Activated T-cell treated with anti-CD3 and anti-CD28 coated beads, Interleukin-2, amount 50 U/mL, for 24 hours (primary cell): ENCODE results near the gene TOGARAM1.
A peak's percentile ranks its signal among the peaks of the same experiment; 100 is the strongest.
"Not testable (repeated sequence)": the region's sequence is repeated elsewhere in the genome, so short reads cannot be mapped to it uniquely, and the experiment has no call there.

Experiments
- DNase-seq: peaks from one replicate; pipeline ENCODE4 v3.0.0-alpha.2; 2020
- H3K27ac Mint-ChIP-seq: 2 replicates; pipeline ENCODE4 v1.8.0; 2020; ENCODE audit warnings: mild to moderate bottlenecking, mixed read lengths
- H3K27me3 Mint-ChIP-seq: 2 replicates; pipeline ENCODE4 v1.8.0; 2020; ENCODE audit warnings: mixed read lengths
- H3K36me3 Mint-ChIP-seq: 2 replicates; pipeline ENCODE4 v1.8.0; 2020; ENCODE audit warnings: low read depth, mixed read lengths
- H3K4me1 Mint-ChIP-seq: 2 replicates; pipeline ENCODE4 v1.8.0; 2020; ENCODE audit warnings: low read depth, mixed read lengths
- H3K4me3 Mint-ChIP-seq: 2 replicates; pipeline ENCODE4 v1.8.0; 2020; ENCODE audit warnings: mild to moderate bottlenecking, moderate library complexity, mixed read lengths
- H3K9me3 Mint-ChIP-seq: 2 replicates; pipeline ENCODE4 v1.8.0; 2020; ENCODE audit warnings: mixed read lengths

Gene TOGARAM1

DNA sequence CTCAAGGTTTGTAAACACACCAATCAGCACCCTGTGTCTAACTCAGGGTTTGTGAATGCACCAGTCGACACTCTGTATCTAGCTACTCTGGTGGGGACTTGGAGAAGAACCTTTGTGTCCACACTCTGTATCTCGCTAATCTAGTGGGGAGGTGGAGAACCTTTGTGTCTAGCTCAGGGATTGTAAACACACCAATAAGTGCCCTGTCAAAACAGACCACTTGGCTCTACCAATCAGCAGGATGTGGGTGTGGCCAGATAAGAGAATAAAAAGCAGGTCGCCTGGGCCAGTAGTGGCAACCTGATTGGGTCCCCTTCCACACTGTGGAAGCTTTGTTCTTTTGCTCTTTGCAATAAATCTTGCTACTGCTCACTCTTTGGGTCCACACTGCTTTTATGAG, 119.1 kb downstream of the TOGARAM1 start:
- peaks cover 22% of the 10 kb centered on the region for H3K36me3 Mint-ChIP-seq
- peaks cover 18% of the 10 kb centered on the region for H3K4me1 Mint-ChIP-seq
- not testable (repeated sequence) for H3K4me3 Mint-ChIP-seq, DNase-seq, H3K27ac Mint-ChIP-seq, H3K9me3 Mint-ChIP-seq, H3K27me3 Mint-ChIP-seq

DNA sequence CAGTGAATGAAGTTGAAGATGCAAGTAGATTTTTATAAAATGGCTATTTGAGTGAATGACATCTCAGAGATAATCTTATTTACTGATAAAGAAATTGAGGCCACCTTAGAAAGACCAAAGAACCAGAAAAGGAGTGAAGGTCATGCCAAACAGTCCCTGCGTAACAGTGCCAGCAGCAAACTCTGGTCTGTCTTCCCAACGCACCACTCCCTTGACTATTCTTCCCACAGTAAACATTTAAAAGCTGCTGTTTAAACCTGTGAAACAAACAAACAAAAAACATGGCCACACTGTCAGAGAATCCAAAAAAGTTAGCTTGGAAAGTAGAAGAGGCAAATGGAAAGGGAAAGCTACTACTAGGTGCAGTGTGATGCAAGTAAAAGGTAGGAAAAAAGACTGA, 120.4 kb downstream of the TOGARAM1 start:
- peaks cover 34% of the 10 kb centered on the region for H3K36me3 Mint-ChIP-seq
- no peak overlapping the region for H3K4me3 Mint-ChIP-seq
- H3K4me1 Mint-ChIP-seq = peaks cover 30% of the 10 kb centered on the region
- H3K27ac Mint-ChIP-seq = no peak overlapping the region
- no peak for DNase-seq
- H3K9me3 Mint-ChIP-seq = no peaks in the 10 kb centered on the region
- no peaks in the 10 kb centered on the region for H3K27me3 Mint-ChIP-seq

DNA sequence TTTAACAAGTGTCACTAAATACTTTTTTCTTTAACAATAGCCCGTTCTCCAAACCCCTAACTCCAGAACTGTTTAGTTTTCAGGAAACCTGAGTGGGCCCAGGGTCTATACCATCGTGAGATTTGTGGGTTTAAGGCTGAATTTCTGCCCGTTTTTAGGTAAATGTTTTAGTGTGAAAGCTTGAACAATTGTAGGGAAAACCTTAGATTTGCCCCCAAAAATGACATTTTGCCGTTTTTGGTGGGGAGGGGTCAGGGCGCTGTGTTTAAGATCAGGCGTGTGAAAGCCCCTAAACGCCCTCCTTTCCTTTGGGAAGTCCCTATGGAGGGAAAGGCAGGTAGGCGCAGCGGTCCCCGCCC, 121.6 kb downstream of the TOGARAM1 start:
- H3K4me3 Mint-ChIP-seq = peak overlapping the region; percentile 98
- H3K9me3 Mint-ChIP-seq = no peaks in the 10 kb centered on the region
- H3K4me1 Mint-ChIP-seq = peaks cover 39% of the 10 kb centered on the region
- DNase-seq = no peak
- peaks cover 44% of the 10 kb centered on the region for H3K36me3 Mint-ChIP-seq
- H3K27me3 Mint-ChIP-seq = no peaks in the 10 kb centered on the region
- H3K27ac Mint-ChIP-seq = peak overlapping the region; percentile 98

DNA sequence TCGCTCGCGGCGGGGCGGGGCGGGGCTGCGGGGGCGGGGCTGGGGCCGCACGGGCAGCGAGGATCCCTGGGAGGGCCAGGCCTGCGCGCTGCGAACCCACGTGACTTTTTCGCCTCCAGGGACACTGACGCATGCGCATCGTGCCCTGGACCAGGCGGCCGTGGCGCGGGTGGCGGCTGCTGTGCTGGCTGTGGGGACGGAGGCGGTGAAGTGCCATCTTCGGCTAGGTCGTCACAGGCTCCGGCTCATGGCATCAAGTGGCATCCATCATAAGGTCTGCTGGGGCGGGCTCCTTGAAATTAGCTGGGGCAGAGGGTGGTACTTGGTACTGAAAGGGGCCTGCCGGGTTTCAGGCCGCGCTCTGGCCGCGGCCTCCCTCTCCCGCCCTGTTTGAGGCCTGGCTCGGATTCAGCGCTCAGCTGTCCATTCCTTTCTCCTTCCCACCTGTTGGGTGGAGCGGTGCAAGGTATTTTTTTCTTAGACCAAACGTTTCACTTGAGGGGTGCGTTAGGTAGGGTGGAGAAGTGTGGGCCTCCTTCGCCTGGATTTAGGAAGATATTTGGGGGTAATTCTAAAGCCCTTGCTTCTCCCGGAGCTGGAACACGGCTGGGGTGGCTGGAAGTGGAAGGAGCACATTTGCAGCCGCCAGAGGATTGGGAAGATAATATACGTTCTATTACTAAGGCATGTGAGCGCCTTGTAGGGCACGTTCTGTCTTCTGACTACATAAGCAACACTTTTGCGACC, 122.2 kb downstream of the TOGARAM1 start, which contains the start of gene PRPF39:
PRPF39 (plus strand) TSS at position 141 of the 747 bp plus-strand sequence. CDS start 11,124 bp downstream, outside the sequence.
- peak; percentile 97 for DNase-seq
- H3K9me3 Mint-ChIP-seq = no peaks in the 10 kb centered on the region
- H3K4me3 Mint-ChIP-seq = peak within 1 kb of the TSS; percentile 98
- H3K27ac Mint-ChIP-seq = peak within 1 kb of the TSS; percentile 98
- H3K36me3 Mint-ChIP-seq = peaks cover 49% of the 10 kb centered on the region
- no peaks in the 10 kb centered on the region for H3K27me3 Mint-ChIP-seq
- peaks cover 45% of the 10 kb centered on the region for H3K4me1 Mint-ChIP-seq

DNA sequence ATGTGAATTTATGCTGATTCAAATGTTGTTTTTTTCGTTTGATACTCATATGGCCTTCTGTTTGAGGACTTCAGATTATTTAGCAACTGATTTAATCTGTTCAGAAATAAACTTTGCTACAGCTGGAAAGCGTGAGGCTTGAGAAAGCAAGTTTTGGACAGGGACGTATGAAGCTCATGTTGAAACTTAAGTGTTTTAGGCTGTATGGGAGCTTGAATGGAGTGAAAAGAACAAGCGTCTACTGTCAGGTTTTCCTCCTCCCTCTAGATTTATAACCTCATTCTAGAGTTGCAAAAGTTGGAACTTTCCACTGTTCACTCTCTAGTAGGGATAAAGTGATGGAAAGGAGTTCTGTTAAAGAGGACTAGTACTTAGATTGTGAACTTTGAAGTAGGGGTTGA, 123.0 kb downstream of the TOGARAM1 start:
- H3K4me1 Mint-ChIP-seq = peaks cover 53% of the 10 kb centered on the region

DNA sequence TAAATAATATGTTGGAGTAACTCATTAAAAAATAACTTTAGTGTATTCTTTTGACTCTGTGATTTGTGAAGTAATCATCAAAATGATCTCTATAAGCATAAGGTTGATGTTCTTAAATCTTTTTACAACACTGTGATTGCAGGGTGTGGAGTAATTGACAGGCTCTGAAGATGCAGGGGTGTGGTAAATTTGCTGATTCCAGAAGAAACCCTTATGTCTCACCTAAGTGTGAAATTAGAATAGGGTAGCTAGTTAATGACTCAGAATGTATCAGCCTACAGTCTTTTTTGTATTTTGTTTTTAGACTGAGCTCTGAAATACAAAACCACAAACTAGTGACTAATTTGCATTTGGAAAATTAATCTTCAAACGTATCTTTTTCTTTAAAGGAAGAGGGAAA, 127.8 kb downstream of the TOGARAM1 start:
- H3K4me3 Mint-ChIP-seq = peak overlapping the region; percentile 49

More for the DNA sequence above, 123.0 kb downstream of the TOGARAM1 start:
- Mint-ChIP-seq H3K9me3 (no peaks in the 10 kb centered on the region), H3K27me3 (no peaks in the 10 kb centered on the region), H3K36me3 (peaks cover 55% of the 10 kb centered on the region), H3K4me3 (peak overlapping the region; percentile 98), H3K27ac (peak overlapping the region; percentile 98)
- no peak for DNase-seq

DNA sequence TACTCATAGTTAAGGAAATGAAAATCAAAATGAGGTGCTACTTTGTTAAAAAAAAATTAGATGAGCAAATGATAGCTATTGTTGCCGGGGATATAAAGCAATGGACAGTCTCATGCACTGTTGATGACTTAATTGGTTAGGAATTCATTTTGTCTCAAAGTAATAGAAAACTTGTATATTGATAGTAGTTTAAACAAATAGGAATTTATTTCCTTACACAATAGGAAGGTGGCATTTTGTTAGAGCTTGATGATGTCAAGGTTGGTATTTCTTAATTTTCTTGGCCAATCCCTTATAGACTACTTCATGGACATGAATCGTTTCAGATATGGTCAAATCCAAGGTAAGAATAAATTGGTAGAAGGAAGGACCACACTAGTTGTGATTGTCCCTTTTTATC, 129.7 kb downstream of the TOGARAM1 start:
- DNase-seq = no peak
- peaks cover 70% of the 10 kb centered on the region for H3K4me1 Mint-ChIP-seq

More for the DNA sequence above, 127.8 kb downstream of the TOGARAM1 start:
- Mint-ChIP-seq H3K9me3 (no peaks in the 10 kb centered on the region), H3K27ac (peak overlapping the region; percentile 95), H3K27me3 (no peaks in the 10 kb centered on the region), H3K36me3 (peaks cover 76% of the 10 kb centered on the region), H3K4me1 (peaks cover 74% of the 10 kb centered on the region)
- no peak for DNase-seq

DNA sequence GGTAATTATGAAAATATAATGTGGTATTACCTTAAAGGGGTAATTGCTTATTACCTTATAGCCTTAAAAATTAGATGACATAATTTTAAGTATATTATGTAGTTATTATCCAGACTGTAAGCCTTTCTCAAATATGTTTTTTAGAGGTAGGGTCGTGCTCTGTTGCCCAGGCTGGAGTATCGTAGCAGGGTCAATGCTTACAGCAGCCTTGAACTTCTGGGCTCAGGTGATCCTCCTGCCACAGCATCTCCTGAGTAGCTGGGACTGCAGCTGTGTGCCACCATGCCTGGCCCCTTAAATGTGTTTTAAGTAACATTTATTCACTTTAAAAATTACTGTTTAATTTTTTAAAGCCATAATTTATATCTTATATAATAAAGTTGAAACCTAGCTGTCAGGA, 132.3 kb downstream of the TOGARAM1 start:
- H3K36me3 Mint-ChIP-seq = peaks cover 77% of the 10 kb centered on the region
- H3K9me3 Mint-ChIP-seq = no peaks in the 10 kb centered on the region
- DNase-seq = no peak
- H3K4me3 Mint-ChIP-seq = no peak overlapping the region
- H3K27me3 Mint-ChIP-seq = no peaks in the 10 kb centered on the region
- H3K27ac Mint-ChIP-seq = no peak overlapping the region
- peaks cover 52% of the 10 kb centered on the region for H3K4me1 Mint-ChIP-seq

More for the DNA sequence above, 129.7 kb downstream of the TOGARAM1 start:
- no peak overlapping the region for H3K4me3 Mint-ChIP-seq
- H3K27ac Mint-ChIP-seq = peak overlapping the region; percentile 89
- H3K36me3 Mint-ChIP-seq = peaks cover 77% of the 10 kb centered on the region
- H3K9me3 Mint-ChIP-seq = no peaks in the 10 kb centered on the region
- no peaks in the 10 kb centered on the region for H3K27me3 Mint-ChIP-seq

DNA sequence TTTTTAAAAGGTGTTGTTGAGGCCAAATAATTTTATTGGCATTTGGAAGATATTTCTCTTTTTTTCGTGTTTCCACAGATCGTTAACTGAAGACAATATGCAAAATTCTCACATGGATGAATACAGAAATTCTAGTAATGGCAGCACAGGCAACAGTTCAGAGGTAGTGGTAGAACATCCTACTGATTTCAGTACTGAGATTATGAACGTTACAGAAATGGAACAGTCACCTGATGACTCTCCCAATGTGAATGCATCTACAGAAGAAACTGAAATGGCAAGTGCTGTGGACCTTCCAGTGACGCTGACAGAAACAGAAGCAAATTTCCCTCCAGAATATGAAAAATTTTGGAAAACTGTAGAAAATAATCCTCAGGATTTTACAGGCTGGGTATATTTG, 133.2 kb downstream of the TOGARAM1 start:
- Mint-ChIP-seq H3K27ac (peak overlapping the region; percentile 74), H3K27me3 (no peaks in the 10 kb centered on the region), H3K36me3 (peaks cover 79% of the 10 kb centered on the region), H3K4me1 (peaks cover 44% of the 10 kb centered on the region), H3K9me3 (no peaks in the 10 kb centered on the region), H3K4me3 (no peak overlapping the region)
- no peak for DNase-seq

DNA sequence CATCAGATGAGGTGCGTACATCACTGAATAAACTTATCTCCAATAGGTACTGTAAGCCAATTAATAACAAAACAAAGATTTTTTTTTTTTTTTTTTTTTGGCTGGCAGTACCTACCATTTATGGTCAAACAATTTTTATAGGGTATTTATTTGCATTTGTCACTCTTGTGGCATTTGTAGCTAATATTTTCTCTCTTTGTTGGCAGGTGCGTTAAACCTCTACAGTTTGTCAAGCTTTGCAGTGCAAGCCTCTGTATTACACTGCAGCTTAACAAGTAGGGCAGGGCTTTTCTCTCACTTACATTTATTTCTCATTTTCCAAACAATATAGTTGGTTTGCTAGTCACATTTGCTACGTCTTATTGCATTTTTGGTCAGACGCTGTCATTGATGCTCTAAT, 134.2 kb downstream of the TOGARAM1 start:
- DNase-seq = no peak
- Mint-ChIP-seq H3K36me3 (peaks cover 84% of the 10 kb centered on the region), H3K4me3 (no peak overlapping the region), H3K9me3 (no peaks in the 10 kb centered on the region), H3K4me1 (peaks cover 33% of the 10 kb centered on the region), H3K27ac (no peak overlapping the region), H3K27me3 (no peaks in the 10 kb centered on the region)

DNA sequence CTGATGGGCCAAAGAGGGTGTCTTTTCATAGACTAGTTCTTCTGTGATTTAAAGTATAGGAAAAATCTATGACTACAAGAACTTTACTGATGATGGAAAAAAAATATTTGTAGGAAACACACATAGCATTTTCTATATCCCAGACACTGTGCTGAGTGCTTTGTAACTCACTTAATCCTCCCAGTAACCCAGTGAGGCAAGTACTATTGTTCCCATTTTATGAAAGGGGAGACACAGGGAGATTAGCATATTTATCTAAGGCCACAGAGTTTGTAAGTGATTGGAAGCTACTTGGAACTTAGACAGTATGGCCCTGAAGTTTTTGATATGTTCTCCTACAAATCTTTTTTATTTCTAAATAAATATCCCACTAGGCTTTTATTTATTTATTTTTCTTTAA, 141.8 kb downstream of the TOGARAM1 start:
- no peak overlapping the region for H3K27ac Mint-ChIP-seq
- DNase-seq = no peak
- H3K36me3 Mint-ChIP-seq = peaks cover 95% of the 10 kb centered on the region
- no peaks in the 10 kb centered on the region for H3K27me3 Mint-ChIP-seq
- H3K4me1 Mint-ChIP-seq = peaks cover 4% of the 10 kb centered on the region
- no peak overlapping the region for H3K4me3 Mint-ChIP-seq
- no peaks in the 10 kb centered on the region for H3K9me3 Mint-ChIP-seq

DNA sequence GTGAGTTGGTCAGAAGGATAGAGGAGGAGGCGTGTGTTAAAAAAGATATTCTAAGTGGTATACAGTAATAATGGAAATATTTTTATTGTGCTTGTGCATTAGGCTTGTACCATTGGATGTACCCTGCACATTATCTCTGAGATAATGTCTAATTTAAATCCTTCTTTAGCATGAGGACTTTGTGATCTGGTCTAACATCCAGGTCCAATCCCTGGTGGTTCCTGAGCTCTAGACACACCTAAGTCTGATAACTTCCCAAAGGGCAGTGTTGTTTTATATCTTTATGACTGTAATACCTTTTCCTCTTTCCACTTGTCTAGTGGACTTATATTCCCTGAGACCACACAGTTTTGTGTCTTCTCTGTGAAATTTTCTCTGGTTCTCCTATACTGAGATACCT, 142.6 kb downstream of the TOGARAM1 start:
- Mint-ChIP-seq H3K36me3 (peaks cover 94% of the 10 kb centered on the region), H3K4me3 (no peak overlapping the region), H3K9me3 (no peaks in the 10 kb centered on the region), H3K4me1 (peaks cover 7% of the 10 kb centered on the region), H3K27me3 (no peaks in the 10 kb centered on the region), H3K27ac (peak overlapping the region; percentile 59)
- DNase-seq = no peak

DNA sequence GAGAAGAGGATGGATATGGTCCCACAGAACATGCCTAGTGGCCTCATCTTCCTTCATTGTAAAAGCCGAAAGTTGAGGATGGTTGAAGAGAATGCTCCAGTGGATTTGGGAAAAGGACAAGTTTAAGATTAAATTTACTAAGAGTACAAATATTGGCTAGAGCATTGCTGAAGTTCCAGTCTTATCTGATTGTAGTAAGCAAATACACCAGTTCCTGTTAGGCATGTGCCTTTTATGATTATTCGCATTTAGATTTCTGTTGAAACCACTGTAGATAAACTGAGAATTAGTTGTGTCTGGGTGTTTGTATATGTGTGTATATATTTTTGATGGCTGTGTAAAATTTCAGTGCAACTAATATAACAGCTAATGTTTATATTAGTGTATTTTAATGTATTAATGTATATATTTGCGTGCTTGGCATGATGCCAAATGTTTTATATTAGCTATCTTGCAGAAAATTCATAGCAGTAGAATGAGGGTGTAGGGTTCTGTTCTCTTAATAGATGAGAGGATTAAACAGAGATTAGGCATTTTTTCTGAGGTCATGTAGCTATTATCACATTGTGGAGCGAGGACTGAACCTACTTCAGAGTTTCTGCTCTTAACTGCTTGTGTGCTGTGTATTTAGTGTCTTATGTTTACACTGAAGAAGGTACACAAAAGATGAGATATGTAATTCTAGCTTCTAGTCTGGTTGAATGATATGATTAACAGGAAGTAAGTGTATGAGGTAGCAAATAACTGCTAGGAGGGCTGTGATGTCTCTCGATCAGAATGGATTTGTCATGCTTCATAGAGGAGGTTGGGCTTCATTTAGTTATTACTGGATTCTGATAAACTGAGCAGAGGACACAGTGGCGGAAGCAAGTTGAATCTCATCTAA, 151.1 kb downstream of the TOGARAM1 start:
- no peaks in the 10 kb centered on the region for H3K27me3 Mint-ChIP-seq
- peak overlapping the region; percentile 93 for H3K27ac Mint-ChIP-seq
- no peaks in the 10 kb centered on the region for H3K9me3 Mint-ChIP-seq
- H3K36me3 Mint-ChIP-seq = peaks cover 94% of the 10 kb centered on the region
- peak overlapping the region; percentile 2 for H3K4me3 Mint-ChIP-seq
- no peak for DNase-seq
- H3K4me1 Mint-ChIP-seq = peaks cover 38% of the 10 kb centered on the region

DNA sequence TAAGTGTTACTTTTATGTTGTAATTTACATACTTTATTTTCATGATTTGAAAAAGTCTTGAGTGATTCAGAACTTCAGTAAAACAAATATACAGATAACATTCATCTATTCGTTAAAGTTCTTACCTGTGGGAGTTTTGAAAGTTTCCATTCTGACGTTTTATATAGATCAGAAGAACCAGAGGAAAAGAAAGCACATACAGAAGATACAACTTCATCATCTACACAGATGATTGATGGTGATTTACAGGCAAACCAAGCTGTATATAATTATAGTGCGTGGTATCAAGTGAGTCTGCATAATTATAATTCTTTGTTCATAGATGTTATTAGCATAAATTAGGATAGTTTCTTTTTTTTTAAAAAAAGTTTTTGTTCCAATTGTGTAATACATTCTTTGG, 152.3 kb downstream of the TOGARAM1 start:
- no peaks in the 10 kb centered on the region for H3K9me3 Mint-ChIP-seq
- DNase-seq = no peak
- no peaks in the 10 kb centered on the region for H3K27me3 Mint-ChIP-seq
- H3K36me3 Mint-ChIP-seq = peaks cover 94% of the 10 kb centered on the region
- peak overlapping the region; percentile 93 for H3K27ac Mint-ChIP-seq
- peaks cover 33% of the 10 kb centered on the region for H3K4me1 Mint-ChIP-seq
- no peak overlapping the region for H3K4me3 Mint-ChIP-seq

DNA sequence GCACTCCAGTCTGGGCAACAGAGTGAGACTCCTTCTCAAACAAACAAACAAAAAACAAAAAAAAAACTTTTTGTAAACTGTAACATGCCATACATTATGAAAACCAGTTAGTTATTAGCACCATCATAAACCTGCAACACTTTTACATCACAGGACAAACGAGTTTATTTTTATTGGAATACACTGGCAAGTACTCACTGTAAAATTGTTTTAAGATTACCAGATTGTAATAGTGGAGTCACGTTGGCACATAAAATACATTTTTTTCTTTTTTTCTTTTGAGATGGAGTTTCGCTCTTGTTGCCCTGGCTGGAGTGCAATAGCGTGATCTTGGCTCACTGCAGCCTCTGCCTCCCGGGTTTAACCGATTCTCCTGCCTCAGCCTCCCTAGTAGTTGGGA, 156.6 kb downstream of the TOGARAM1 start:
- H3K27ac Mint-ChIP-seq = peak overlapping the region; percentile 26
- H3K36me3 Mint-ChIP-seq = peaks cover 89% of the 10 kb centered on the region
- H3K27me3 Mint-ChIP-seq = no peaks in the 10 kb centered on the region
- H3K4me3 Mint-ChIP-seq = no peak overlapping the region
- no peaks in the 10 kb centered on the region for H3K9me3 Mint-ChIP-seq
- peaks cover 17% of the 10 kb centered on the region for H3K4me1 Mint-ChIP-seq
- DNase-seq = no peak
